CD4-positive, alpha-beta memory T cell (primary cell): ENCODE measurements around the gene CDK14. TPM values are rescaled to one million over a fixed set of nuclear protein-coding genes. Genes with fewer than 3 reads are reported as not detected.

Source experiments
- CTCF ChIA-PET: fragments of 350-600 bp; sonication (Branson Sonifier 250); formaldehyde crosslinking; loops from one replicate; lab custom pipeline; 2021; ENCODE audit warnings: inconsistent platforms; ENCODE audit not compliant: partially characterized antibody; lab: Charles Lee
- POLR2A ChIA-PET: fragments of 350-600 bp; sonication (Branson Sonifier 250); formaldehyde crosslinking; loops from one replicate; lab custom pipeline; 2021; ENCODE audit not compliant: partially characterized antibody; lab: Charles Lee
- DNase-seq, 5 donors: peaks; one replicate each; pipeline versions ENCODE4 v3.0.0 to v3.0.0-alpha.2; 2020 to 2022; ENCODE audit warnings: mixed read lengths in 1 of 5
- H3K27ac ChIP-seq: one replicate; pipeline ENCODE4 v1.7.0; 2013; ENCODE audit warnings: low read depth, low read length
- H3K27me3 ChIP-seq: 2 replicates; pipeline ENCODE4 v1.7.0; 2013; ENCODE audit warnings: mild to moderate bottlenecking, low read length, moderate library complexity; ENCODE audit not compliant: insufficient read depth
- H3K36me3 ChIP-seq: 2 replicates; pipeline ENCODE4 v1.7.0; 2013; ENCODE audit warnings: mild to moderate bottlenecking, low read length, moderate library complexity; ENCODE audit not compliant: insufficient read depth
- H3K4me1 ChIP-seq: 2 replicates; pipeline ENCODE4 v1.7.0; 2013; ENCODE audit warnings: mild to moderate bottlenecking, low read length, moderate library complexity; ENCODE audit not compliant: insufficient read depth
- H3K4me3 ChIP-seq, 2 donors: one replicate each; pipeline ENCODE4 v1.7.0; 2013; ENCODE audit warnings: low read length in 2 of 2, mild to moderate bottlenecking in 1 of 2
- H3K9me3 ChIP-seq, 2 donors: one replicate each; pipeline ENCODE4 v1.7.0; 2013; ENCODE audit warnings: low read length in 2 of 2, control low read depth in 1 of 2; ENCODE audit not compliant: control insufficient read depth in 1 of 2
- H3K27ac Mint-ChIP-seq, 7 donors: one replicate each; pipeline ENCODE4 v1.8.0; 2020 to 2021; ENCODE audit warnings: mixed read lengths in 7 of 7, mild to moderate bottlenecking in 6 of 7, inconsistent platforms in 3 of 7, moderate library complexity in 3 of 7
- H3K27me3 Mint-ChIP-seq, 2 donors: one replicate each; pipeline ENCODE4 v1.8.0; 2020 to 2021; ENCODE audit warnings: mixed read lengths in 2 of 2
- H3K36me3 Mint-ChIP-seq, 2 donors: one replicate each; pipeline ENCODE4 v1.8.0; 2020 to 2021; ENCODE audit warnings: mixed read lengths in 2 of 2, inconsistent platforms in 1 of 2, mild to moderate bottlenecking in 1 of 2
- H3K4me1 Mint-ChIP-seq, 4 donors: one replicate each; pipeline ENCODE4 v1.8.0; 2020 to 2021; ENCODE audit warnings: mixed read lengths in 4 of 4, mild to moderate bottlenecking in 1 of 4
- H3K4me3 Mint-ChIP-seq, 8 donors: one replicate each; pipeline ENCODE4 v1.8.0; 2020 to 2021; ENCODE audit warnings: mixed read lengths in 8 of 8, mild to moderate bottlenecking in 7 of 8, moderate library complexity in 6 of 8, inconsistent platforms in 3 of 8
- H3K9me3 Mint-ChIP-seq, 8 donors: one replicate each; pipeline ENCODE4 v1.8.0; 2020 to 2021; ENCODE audit warnings: mixed read lengths in 8 of 8, mild to moderate bottlenecking in 5 of 8, inconsistent platforms in 3 of 8, moderate library complexity in 1 of 8
- intact Hi-C: fragments of 100-400 bp; cut with micrococcal nuclease; formaldehyde crosslinking; loops from one replicate; pipeline ENCODE4 v1.15.1; 2023
- polyA plus RNA-seq, 2 donors: library from polyadenylated mRNA; unstranded; fragments of 300-500 nt; fragmentation: Illumina TruSeq; gene quantifications; one replicate each; pipeline ENCODE4 v1.2.3, GENCODE V29; 2021
- total RNA-seq, 2 experiments: library from RNA; stranded (reverse); gene quantifications; one replicate each; pipeline ENCODE4 v1.2.3, GENCODE V29; 2021

The CDK14 gene
- total and polyA plus RNA-seq, 4 experiments from 2014 or later = 0.47 to 0.81 (median 0.70) TPM; not detected in 1

GRCh38 chr7:90739716-90740115 is 143.6 kb downstream of the CDK14 start:
- Mint-ChIP-seq H3K36me3 (no peaks in the 10 kb centered on the region), H3K27ac (no peak overlapping the region), H3K4me1 (no peaks in the 10 kb centered on the region), H3K27me3 (no peaks in the 10 kb centered on the region), H3K9me3 (peaks cover 0 to 5% (median 1%) of the 10 kb centered on the region in 8 donors), H3K4me3 (no peak overlapping the region)
- no peak overlapping the region for H3K27ac ChIP-seq
- H3K9me3 ChIP-seq = no peaks in the 10 kb centered on the region
- H3K4me1 ChIP-seq = no peaks in the 10 kb centered on the region
- no peaks in the 10 kb centered on the region for H3K36me3 ChIP-seq
- no peak overlapping the region for H3K4me3 ChIP-seq
- CTCF ChIA-PET = no interaction called here
- H3K27me3 ChIP-seq = no peaks in the 10 kb centered on the region
- intact Hi-C loops = no loop called here
- DNase-seq = no peak
- POLR2A ChIA-PET = no interaction called here

- Mint-ChIP-seq H3K4me3 (no peak overlapping the region), H3K27me3 (no peaks in the 10 kb centered on the region), H3K9me3 (peaks cover 0 to 5% (median 0%) of the 10 kb centered on the region in 8 donors), H3K36me3 (no peaks in the 10 kb centered on the region), H3K27ac (no peak overlapping the region), H3K4me1 (no peaks in the 10 kb centered on the region)
- DNase-seq = no peak
- ChIA-PET POLR2A (no interaction called here), CTCF (no interaction called here)
- Histone ChIP-seq H3K27ac (no peak overlapping the region), H3K27me3 (no peaks in the 10 kb centered on the region), H3K36me3 (no peaks in the 10 kb centered on the region), H3K4me3 (no peak overlapping the region), H3K4me1 (no peaks in the 10 kb centered on the region), H3K9me3 (no peaks in the 10 kb centered on the region)
- intact Hi-C loops = no loop called here
Observed at GRCh38 chr7:90740386-90740785, 144.3 kb downstream of the CDK14 start.

GRCh38 chr7:90743626-90744025 is 147.5 kb downstream of the CDK14 start:
- H3K9me3 Mint-ChIP-seq = peaks cover 0 to 3% (median 0%) of the 10 kb centered on the region in 8 donors
- POLR2A ChIA-PET = no interaction called here
- Histone ChIP-seq H3K27me3 (no peaks in the 10 kb centered on the region), H3K9me3 (no peaks in the 10 kb centered on the region), H3K4me1 (no peaks in the 10 kb centered on the region), H3K4me3 (no peak overlapping the region), H3K27ac (no peak overlapping the region), H3K36me3 (no peaks in the 10 kb centered on the region)
- DNase-seq = no peak
- no peak overlapping the region for H3K27ac Mint-ChIP-seq
- H3K4me1 Mint-ChIP-seq = no peaks in the 10 kb centered on the region
- intact Hi-C loops = no loop called here
- H3K4me3 Mint-ChIP-seq = no peak overlapping the region
- no peaks in the 10 kb centered on the region for H3K36me3 Mint-ChIP-seq
- CTCF ChIA-PET = no interaction called here
- no peaks in the 10 kb centered on the region for H3K27me3 Mint-ChIP-seq

- no peak overlapping the region for H3K4me3 Mint-ChIP-seq
Observed at GRCh38 chr7:90747516-90747915, 151.4 kb downstream of the CDK14 start.

DNA sequence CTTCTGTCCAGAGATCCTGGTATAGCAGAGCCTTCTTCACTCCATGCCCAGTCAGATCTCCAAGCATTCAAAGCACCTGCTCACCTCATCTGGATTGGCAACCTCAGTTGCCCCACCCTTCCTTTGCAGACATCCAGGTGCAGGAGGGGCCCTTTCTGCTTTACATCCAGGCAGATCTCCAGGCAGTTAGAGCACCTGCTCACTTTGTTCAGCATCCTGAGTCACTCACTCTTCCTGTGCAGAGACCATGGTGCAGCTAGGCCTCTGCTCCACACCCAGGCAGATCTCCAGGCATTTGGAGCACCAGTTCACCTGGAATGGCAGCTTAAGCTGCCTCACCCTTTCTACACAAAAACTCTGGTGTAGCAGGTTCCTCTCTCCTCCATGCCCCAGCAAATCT is 153.1 kb downstream of the CDK14 start:
- intact Hi-C loops = no loop called here
- Histone ChIP-seq H3K4me1 (no peaks in the 10 kb centered on the region), H3K9me3 (no peaks in the 10 kb centered on the region), H3K27me3 (no peaks in the 10 kb centered on the region), H3K27ac (no peak overlapping the region), H3K36me3 (no peaks in the 10 kb centered on the region), H3K4me3 (no peak overlapping the region)
- Mint-ChIP-seq H3K36me3 (no peaks in the 10 kb centered on the region), H3K27me3 (no peaks in the 10 kb centered on the region), H3K4me1 (no peaks in the 10 kb centered on the region), H3K27ac (no peak overlapping the region), H3K4me3 (no peak overlapping the region), H3K9me3 (peaks cover 0 to 5% (median 0%) of the 10 kb centered on the region in 8 donors)
- POLR2A ChIA-PET = no interaction called here
- no peak for DNase-seq
- CTCF ChIA-PET = no interaction called here

More at GRCh38 chr7:90747516-90747915, 151.4 kb downstream of the CDK14 start:
- ChIA-PET POLR2A (no interaction called here), CTCF (interaction anchor here (0.8 kb wide), 1 partner anchor 38 kb away, joined by 3 read pairs; no protein-coding TSS in a partner anchor)
- DNase-seq = no peak
- Mint-ChIP-seq H3K27ac (no peak overlapping the region), H3K9me3 (peaks cover 0 to 3% (median 0%) of the 10 kb centered on the region in 8 donors), H3K27me3 (no peaks in the 10 kb centered on the region), H3K4me1 (no peaks in the 10 kb centered on the region), H3K36me3 (no peaks in the 10 kb centered on the region)
- Histone ChIP-seq H3K4me3 (no peak overlapping the region), H3K9me3 (no peaks in the 10 kb centered on the region), H3K27me3 (no peaks in the 10 kb centered on the region), H3K4me1 (no peaks in the 10 kb centered on the region), H3K36me3 (no peaks in the 10 kb centered on the region), H3K27ac (no peak overlapping the region)
- intact Hi-C loops = no loop called here

- no peak overlapping the region for H3K4me3 Mint-ChIP-seq
- H3K27ac Mint-ChIP-seq = no peak overlapping the region
- H3K9me3 Mint-ChIP-seq = peaks cover 0 to 5% (median 0%) of the 10 kb centered on the region in 8 donors
- Histone ChIP-seq H3K4me3 (no peak overlapping the region), H3K27ac (no peak overlapping the region), H3K36me3 (no peaks in the 10 kb centered on the region), H3K27me3 (no peaks in the 10 kb centered on the region), H3K9me3 (no peaks in the 10 kb centered on the region), H3K4me1 (no peaks in the 10 kb centered on the region)
- ChIA-PET CTCF (no interaction called here), POLR2A (no interaction called here)
- intact Hi-C loops = no loop called here
- no peaks in the 10 kb centered on the region for H3K36me3 Mint-ChIP-seq
- H3K4me1 Mint-ChIP-seq = no peaks in the 10 kb centered on the region
- DNase-seq = no peak
- no peaks in the 10 kb centered on the region for H3K27me3 Mint-ChIP-seq
Observed at GRCh38 chr7:90749774-90750173, 153.7 kb downstream of the CDK14 start.

DNA sequence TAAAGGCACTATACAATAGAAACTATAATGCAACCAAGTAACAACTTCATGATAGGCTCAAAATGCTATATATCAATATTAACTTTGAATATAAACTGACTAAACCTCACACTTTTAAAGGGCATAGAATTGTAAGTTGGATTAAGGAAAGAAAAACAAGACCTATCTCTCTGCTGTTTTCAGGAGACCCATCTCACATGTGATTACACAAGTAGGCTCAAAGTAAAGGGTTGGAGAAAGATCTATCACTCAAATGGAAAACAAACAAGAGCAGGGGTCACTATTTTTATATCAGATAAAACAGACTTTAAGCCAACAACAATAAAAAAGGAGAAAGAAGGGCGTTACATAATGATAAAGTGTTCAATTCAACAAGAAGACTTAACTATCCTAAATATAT is 155.5 kb downstream of the CDK14 start:
- peaks cover 0 to 5% (median 0%) of the 10 kb centered on the region in 8 donors for H3K9me3 Mint-ChIP-seq

GRCh38 chr7:90752051-90752450 is 155.9 kb downstream of the CDK14 start:
- H3K4me3 Mint-ChIP-seq = no peak overlapping the region
- H3K4me1 ChIP-seq = no peaks in the 10 kb centered on the region
- ChIA-PET POLR2A (no interaction called here), CTCF (no interaction called here)
- peaks cover 0 to 5% (median 0%) of the 10 kb centered on the region in 8 donors for H3K9me3 Mint-ChIP-seq
- no peak overlapping the region for H3K27ac Mint-ChIP-seq
- no peaks in the 10 kb centered on the region for H3K27me3 ChIP-seq
- H3K27ac ChIP-seq = no peak overlapping the region
- DNase-seq = no peak
- no peaks in the 10 kb centered on the region for H3K36me3 Mint-ChIP-seq
- H3K4me3 ChIP-seq = no peak overlapping the region
- H3K27me3 Mint-ChIP-seq = no peaks in the 10 kb centered on the region
- H3K4me1 Mint-ChIP-seq = no peaks in the 10 kb centered on the region
- no peaks in the 10 kb centered on the region for H3K9me3 ChIP-seq
- H3K36me3 ChIP-seq = no peaks in the 10 kb centered on the region
- intact Hi-C loops = no loop called here

More for the DNA sequence above, 155.5 kb downstream of the CDK14 start:
- no peak overlapping the region for H3K27ac ChIP-seq
- Mint-ChIP-seq H3K27me3 (no peaks in the 10 kb centered on the region), H3K27ac (no peak overlapping the region), H3K36me3 (no peaks in the 10 kb centered on the region), H3K4me1 (no peaks in the 10 kb centered on the region), H3K4me3 (no peak overlapping the region)
- H3K4me3 ChIP-seq = no peak overlapping the region
- no peaks in the 10 kb centered on the region for H3K27me3 ChIP-seq
- ChIA-PET POLR2A (no interaction called here), CTCF (no interaction called here)
- no peak for DNase-seq
- H3K9me3 ChIP-seq = no peaks in the 10 kb centered on the region
- no peaks in the 10 kb centered on the region for H3K4me1 ChIP-seq
- intact Hi-C loops = no loop called here
- H3K36me3 ChIP-seq = no peaks in the 10 kb centered on the region
